Stimulated activated CD8-positive, alpha-beta memory T cell treated with anti-CD3 and anti-CD28 coated beads, Interleukin-4, amount 100 ng/mL, for 4 hours (primary cell): ENCODE results near the gene XRN2.

Source experiments
- DNase-seq, 2 donors: peaks; one replicate each; pipeline ENCODE4 v3.0.0-alpha.2; 2020; ENCODE audit warnings: low read depth in 2 of 2, low spot score in 1 of 2

The XRN2 gene

GRCh38 chr20:21384308-21384892, 81.3 kb downstream of the XRN2 start:
- DNase-seq, result no peak

GRCh38 chr20:21386111-21386510, 83.0 kb downstream of the XRN2 start:
- no peak for DNase-seq

GRCh38 chr20:21387528-21387927, 84.4 kb downstream of the XRN2 start:
- no peak for DNase-seq

- DNase-seq, result no peak
Measured at GRCh38 chr20:21388566-21388965, 85.4 kb downstream of the XRN2 start.

GRCh38 chr20:21389368-21389767, 86.2 kb downstream of the XRN2 start:
- no peak for DNase-seq

- no peak for DNase-seq
Measured at GRCh38 chr20:21390768-21391167, 87.6 kb downstream of the XRN2 start.

GRCh38 chr20:21391185-21391971, 88.2 kb downstream of the XRN2 start:
- DNase-seq, result no peak

GRCh38 chr20:21391972-21392352, 88.8 kb downstream of the XRN2 start:
- DNase-seq, result no peak

GRCh38 chr20:21393166-21393565, 90.0 kb downstream of the XRN2 start:
- DNase-seq, result no peak

GRCh38 chr20:21393816-21394519, 90.8 kb downstream of the XRN2 start:
- DNase-seq, result no peak

- DNase-seq, result no peak
Measured at GRCh38 chr20:21394551-21394950, 91.4 kb downstream of the XRN2 start.

GRCh38 chr20:21395051-21395665, 92.0 kb downstream of the XRN2 start:
- DNase-seq, result no peak

- DNase-seq, result peak; percentile 9 to 21
Measured at GRCh38 chr20:21395666-21396598, 92.8 kb downstream of the XRN2 start.

- no peak for DNase-seq
Measured at GRCh38 chr20:21396599-21397340, 93.6 kb downstream of the XRN2 start.

- DNase-seq, result no peak
Measured at GRCh38 chr20:21397341-21398108, 94.4 kb downstream of the XRN2 start, which contains the start of gene NKX2-4. Gene NKX2-4, minus strand, starts transcription at chr20:21397526. Its CDS starts 127 bp downstream, at chr20:21397399.

- DNase-seq, result no peak
Measured at GRCh38 chr20:21398109-21399004, 95.2 kb downstream of the XRN2 start.

GRCh38 chr20:21399005-21399475, 95.9 kb downstream of the XRN2 start:
- no peak for DNase-seq

GRCh38 chr20:21411725-21412124, 108.6 kb downstream of the XRN2 start:
- no peak for DNase-seq
